Measurements from ENCODE around the gene SUCLA2. TPM values are rescaled to one million over a fixed set of nuclear protein-coding genes. Genes with fewer than 3 reads are reported as not detected.
"Not testable (repeated sequence)": the region's sequence is repeated elsewhere in the genome, so short reads cannot be mapped to it uniquely, and the experiment has no call there.

Gene SUCLA2
- total RNA-seq, 1 donor from 2014 or later, result 45.4 TPM

DNA sequence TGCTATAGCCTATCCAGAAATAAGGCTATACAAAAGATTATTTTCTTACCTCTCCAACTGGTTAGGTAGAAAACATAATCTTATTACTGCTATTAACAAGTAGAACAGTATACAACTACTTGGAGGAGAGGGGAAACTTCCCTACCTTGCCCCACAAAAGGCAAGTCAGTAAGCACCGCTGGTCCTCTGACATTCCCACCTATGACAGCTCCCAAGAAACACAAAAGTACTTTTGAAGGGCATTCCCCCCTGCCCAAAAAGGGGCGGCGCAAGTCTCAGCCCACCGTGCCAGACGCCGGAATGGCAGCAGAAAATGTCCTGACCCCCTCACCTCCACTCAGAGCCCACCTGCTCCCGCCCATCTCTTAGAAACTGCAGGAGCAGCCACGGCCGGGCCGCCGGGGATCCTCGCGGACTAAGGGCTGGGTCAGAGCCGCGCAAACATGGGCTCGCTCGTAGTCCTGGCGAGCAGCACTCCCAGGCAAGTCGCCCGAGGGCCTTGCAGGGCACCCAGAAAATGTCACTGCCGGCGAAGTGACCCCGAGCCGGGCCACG is 437 bp downstream of the SUCLA2 start:
- DNase-seq (ENCODE audit: low spot score) (no peak), ATAC-seq (peak; percentile 63)
- intact Hi-C loops (cut with DNase I), result no loop called here

- no peak for DNase-seq (ENCODE audit: low spot score)
- no peak for ATAC-seq
- intact Hi-C loops (cut with DNase I), result no loop called here
These were observed 1.1 kb downstream of the SUCLA2 start for GRCh38 chr13:47999973-48000372.

- intact Hi-C loops (cut with DNase I), result no loop called here
- no peak for DNase-seq (ENCODE audit: low spot score)
- no peak for ATAC-seq
These were observed 3.7 kb downstream of the SUCLA2 start for GRCh38 chr13:47997384-47997783.

- ATAC-seq (no peak), DNase-seq (ENCODE audit: low spot score) (no peak)
- intact Hi-C loops (cut with DNase I), result no loop called here
These were observed 9.2 kb downstream of the SUCLA2 start for GRCh38 chr13:47991859-47992258.

GRCh38 chr13:47990920-47991466 is 10.1 kb downstream of the SUCLA2 start:
- intact Hi-C loops (cut with DNase I), result no loop called here
- DNase-seq (ENCODE audit: low spot score) (no peak), ATAC-seq (no peak)

GRCh38 chr13:47990427-47990826 is 10.6 kb downstream of the SUCLA2 start:
- ATAC-seq (no peak), DNase-seq (ENCODE audit: low spot score) (no peak)
- intact Hi-C loops (cut with DNase I), result no loop called here

DNA sequence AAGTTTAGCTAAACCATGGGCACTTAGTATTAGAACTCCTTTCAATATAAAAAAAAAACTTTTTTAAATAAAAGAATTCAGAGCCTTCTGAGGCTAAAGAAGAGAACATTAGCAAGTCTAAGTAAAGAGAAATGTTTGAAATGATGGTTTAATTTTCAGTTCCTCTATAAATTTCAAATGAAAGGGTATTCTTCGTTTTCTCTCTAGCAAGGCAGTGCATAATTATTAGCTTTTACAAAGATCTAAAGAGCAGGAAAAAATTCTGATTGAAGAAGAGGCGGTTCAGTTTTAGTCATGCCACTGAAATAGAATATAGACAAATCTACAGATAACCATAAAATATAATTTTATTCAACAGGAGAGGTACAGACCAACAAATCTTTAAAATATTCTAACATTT is 18.0 kb downstream of the SUCLA2 start:
- ATAC-seq (no peak), DNase-seq (ENCODE audit: low spot score) (no peak)
- intact Hi-C loops (cut with DNase I), result no loop called here

GRCh38 chr13:47976325-47976724 is 24.7 kb downstream of the SUCLA2 start:
- DNase-seq (ENCODE audit: low spot score), result no peak
- intact Hi-C loops (cut with DNase I), result no loop called here
- no peak for ATAC-seq

GRCh38 chr13:47964863-47965262 is 36.2 kb downstream of the SUCLA2 start:
- DNase-seq (ENCODE audit: low spot score), result no peak
- intact Hi-C loops (cut with DNase I), result no loop called here
- ATAC-seq, result no peak

DNA sequence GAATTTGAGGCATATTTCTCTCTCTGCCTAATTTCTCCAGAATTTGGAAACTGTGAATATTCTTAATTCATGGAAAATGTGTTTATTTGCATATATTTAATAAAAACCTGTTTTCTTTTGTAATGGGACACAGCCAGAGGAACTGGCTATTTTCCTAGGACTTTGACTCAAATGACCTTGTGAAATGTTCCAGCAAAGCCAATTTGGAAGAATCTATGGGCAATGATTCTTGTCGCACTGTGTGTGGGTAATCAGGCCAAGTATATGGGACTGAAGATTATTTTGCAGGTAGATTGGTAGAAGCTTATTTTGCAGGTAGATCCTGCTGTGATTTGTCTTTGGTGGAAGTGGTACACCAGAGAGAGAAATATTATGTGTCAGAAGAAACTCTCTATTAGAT is 38.8 kb downstream of the SUCLA2 start:
- DNase-seq (ENCODE audit: low spot score) (no peak), ATAC-seq (no peak)
- intact Hi-C loops (cut with DNase I), result no loop called here

DNA sequence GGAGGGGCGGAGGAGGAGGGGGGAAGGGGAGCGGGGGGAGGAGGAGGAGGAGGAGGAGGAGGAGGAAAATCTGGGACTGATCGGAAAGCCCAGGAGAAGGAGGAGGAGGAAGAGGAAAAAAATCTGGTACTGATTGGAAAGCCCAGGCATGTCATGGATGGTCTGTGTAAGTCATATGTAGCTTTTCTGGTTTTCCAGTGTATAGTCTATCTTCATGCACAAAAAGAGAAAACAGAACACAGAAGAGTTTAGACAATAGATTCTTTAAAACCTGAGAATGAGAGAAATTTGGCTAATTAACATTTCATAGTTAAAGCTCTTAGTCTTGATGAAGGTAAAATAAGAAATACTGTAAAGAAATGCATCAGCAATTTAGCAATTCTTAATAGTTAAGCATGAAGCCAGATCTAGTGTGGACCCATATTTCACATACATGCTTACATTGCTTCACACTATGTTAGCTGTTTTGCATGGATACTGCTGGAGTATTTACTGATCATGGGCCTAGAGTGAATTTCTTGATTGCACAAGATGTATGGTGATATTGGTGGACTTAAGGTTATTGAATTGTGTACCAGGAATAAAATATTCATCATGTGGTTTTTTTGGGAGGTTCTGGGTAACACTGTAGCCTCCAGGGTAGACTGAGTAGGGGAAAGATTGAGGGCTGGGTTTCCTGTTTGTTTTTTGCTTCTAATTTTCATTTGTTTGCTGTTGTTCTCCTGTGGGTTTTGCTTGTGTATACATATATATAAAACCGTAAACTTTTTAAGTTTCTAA is 41.4 kb downstream of the SUCLA2 start:
- intact Hi-C loops (cut with DNase I), result no loop called here
- DNase-seq (ENCODE audit: low spot score) (no peak), ATAC-seq (no peak)

DNA sequence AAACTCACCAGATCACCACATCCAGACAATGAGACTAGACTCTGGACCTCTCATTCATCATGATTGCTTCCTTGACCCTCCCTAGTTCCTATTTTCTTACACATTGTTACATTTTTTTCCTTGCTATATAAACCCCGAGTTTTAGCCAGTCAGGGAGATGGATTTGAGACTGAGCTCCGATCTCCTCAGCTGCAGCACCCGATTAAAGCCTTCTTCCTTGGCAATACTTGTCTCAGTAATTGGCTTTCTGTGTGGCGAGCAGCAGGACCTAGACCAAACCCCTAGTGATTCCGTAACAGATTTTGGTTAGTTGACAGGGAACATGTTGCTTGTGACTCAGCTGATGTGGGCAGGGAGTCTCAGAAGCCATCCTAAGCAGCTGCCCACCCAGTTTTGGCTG is 44.0 kb downstream of the SUCLA2 start:
- ATAC-seq, result no peak
- DNase-seq (ENCODE audit: low spot score), result no peak
- intact Hi-C loops (cut with DNase I), result no loop called here

- no peak for ATAC-seq
- intact Hi-C loops (cut with DNase I), result no loop called here
- no peak for DNase-seq (ENCODE audit: low spot score)
These were observed 45.2 kb downstream of the SUCLA2 start for GRCh38 chr13:47955836-47956235.

GRCh38 chr13:47949799-47950198 is 51.3 kb downstream of the SUCLA2 start:
- intact Hi-C loops (cut with DNase I), result no loop called here
- no peak for ATAC-seq
- DNase-seq (ENCODE audit: low spot score), result no peak

DNA sequence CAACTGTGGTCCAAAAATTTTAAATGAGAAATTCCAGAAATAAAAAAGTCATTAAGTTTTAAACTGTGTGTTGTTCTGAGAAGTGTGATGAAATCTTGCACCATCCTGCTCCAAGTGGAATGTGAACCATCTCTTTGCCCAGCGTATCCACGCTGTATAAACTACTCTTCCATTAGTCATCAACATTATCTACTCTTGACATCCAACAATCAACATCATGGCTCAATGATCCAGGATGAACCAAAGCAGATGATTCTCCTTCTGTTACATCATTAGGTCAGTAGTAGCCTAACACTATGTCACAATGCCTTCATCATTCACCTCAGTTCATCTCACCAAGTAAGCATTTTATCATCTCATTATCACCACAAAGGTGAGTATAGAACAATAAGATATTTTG is 55.3 kb downstream of the SUCLA2 start:
- intact Hi-C loops (cut with DNase I), result no loop called here
- no peak for DNase-seq (ENCODE audit: low spot score)
- no peak for ATAC-seq

GRCh38 chr13:47945146-47945545 is 55.9 kb downstream of the SUCLA2 start:
- DNase-seq (ENCODE audit: low spot score); ATAC-seq; intact Hi-C loops (cut with DNase I): not testable (repeated sequence)

DNA sequence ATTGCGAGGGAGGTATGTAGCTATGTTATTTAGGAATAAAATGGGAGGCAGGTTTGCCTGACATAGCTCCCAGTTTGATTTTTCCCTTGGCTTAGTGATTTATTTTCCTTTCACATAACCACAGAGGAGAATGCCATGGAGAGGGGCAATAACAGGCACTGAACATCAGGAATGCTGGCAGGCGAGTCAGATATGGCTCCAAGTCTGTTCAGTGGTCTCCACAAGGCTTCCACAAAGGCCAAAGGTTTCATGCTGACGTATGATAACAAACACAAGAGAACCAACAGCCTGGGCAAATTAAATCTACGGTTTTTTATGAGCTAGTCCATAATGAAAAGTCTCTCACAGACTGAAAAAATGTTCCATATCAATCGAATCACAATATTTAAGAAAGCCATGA is 66.7 kb downstream of the SUCLA2 start:
- intact Hi-C loops (cut with DNase I), result no loop called here
- DNase-seq (ENCODE audit: low spot score) (no peak), ATAC-seq (no peak)

DNA sequence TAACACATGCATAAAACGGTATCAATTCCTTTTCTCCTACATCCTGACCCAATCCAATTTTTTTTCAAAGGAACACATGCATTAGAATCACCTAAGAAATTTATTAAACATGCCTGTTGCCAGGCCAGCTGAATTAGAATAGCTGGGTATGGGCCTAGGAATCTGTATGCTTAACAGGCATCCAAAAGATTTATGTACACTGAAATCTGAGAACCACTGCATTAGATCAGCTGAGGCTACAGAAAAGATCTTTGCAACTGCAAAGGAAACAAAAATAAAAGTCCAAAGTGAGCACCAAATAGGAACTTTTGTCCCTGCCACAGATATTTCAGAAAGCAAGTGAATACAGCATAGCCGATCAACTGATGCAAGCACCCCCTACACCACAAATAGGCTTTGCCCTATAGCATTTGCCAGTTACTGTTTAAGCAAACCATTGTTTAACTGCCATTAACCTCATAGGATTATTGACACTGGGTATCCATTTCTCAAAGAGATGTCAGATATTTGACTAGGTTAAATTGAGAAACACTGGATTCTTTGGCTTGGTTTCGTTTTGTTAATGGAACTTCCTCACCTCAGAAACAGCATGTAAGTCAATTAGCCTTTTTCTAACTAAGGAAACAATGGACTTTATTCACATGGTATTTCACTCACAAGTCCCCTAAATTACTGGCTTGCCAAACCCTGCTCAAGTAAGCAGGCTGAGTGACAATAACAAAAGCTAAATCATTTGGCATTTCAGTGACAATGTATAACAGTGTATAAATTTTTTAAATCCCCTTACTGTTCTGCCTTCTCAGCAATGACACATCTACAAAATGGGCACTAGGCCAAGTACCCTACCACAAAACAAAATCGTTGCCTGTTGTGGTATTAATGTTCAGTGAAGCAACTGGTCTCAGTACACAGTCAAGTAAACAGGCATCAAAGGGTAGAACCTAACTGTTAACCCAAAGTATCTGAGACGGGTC is 67.8 kb downstream of the SUCLA2 start:
- ATAC-seq (no peak), DNase-seq (ENCODE audit: low spot score) (no peak)
- intact Hi-C loops (cut with DNase I), result no loop called here

DNA sequence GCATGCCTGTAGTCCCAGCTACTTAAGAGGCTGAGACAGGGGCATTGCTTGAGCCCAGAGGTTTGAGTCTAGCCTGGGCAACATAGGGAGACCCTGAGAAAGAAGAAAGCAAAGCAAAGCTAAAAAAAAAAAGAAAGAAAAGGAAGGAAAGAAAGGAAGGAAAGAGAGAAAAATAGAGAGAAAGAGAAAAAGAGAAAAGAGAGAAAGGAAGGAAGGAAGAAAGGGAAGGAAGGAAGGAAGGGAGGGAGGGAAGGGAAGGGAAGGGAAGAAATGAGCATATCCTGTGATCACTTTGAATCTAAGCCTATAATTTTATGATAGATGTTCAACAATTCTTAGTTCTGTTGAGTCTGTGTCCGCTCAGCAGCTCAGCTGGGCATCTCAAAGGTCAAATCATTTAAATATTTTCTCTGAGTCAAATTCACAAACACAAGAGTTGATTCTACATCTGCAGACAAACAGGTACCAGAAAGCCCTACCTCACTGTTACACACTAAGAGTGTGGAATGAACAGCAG is 70.4 kb downstream of the SUCLA2 start:
- ATAC-seq, result no peak
- intact Hi-C loops (cut with DNase I), result no loop called here
- DNase-seq (ENCODE audit: low spot score), result no peak

Data from sciatic nerve (tissue), 2 donors.